Measurements from ENCODE around the gene OR10J4.
"Not testable (repeated sequence)": the region's sequence is repeated elsewhere in the genome, so short reads cannot be mapped to it uniquely, and the experiment has no call there.

The OR10J4 gene

GRCh38 chr1:159431904-159432303, at the start of gene OR10J4:
TSS of gene OR10J4 (plus strand) at chr1:159432204.
- no peak for DNase-seq (ENCODE audit: low spot score)

DNA sequence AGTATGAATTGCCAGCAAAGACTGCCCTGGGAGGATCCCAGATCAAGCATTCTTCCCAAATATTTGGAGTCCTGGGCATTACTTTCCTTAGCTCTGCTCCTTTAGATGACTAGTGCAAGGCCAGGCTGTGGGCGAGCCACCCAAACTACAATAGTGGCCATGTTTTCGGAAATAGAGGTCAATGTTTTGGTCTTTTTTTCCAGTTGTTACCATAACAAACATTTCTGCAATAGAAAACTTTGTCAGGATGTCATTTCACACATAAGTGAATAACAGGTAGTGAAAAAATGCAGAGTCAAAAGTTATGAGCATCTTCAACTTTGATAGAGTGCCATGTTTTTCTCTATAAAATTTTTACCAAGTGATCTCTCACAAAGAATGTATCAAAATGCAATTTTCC, 25.2 kb upstream of the OR10J4 start:
- DNase-seq (ENCODE audit: low spot score), result no peak

DNA sequence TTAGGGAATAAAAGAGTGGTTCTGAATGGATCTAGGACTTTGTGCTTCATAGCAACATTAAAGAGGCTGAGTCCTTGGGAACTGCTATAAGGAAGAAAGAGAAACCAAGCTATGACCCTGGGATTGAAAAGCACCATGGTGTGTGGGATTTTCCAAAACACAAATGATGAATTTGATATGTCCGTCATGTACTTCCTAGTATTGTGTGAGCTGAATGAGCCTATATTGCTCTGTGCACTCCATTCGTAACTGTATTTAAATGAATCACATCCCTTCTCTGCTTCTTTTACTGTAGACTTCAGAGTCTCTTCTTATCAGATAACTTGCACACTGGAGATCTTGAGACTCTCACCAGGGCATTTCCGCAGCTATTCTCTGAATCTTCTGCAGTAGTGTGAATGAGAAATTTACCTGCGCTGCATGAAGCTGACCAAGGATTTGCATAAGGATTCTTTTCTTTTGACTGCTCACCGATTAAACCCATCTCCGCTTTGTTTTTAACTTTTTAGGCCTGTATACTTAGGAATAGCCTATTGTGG, 23.1 kb upstream of the OR10J4 start:
- DNase-seq (ENCODE audit: low spot score), result no peak

GRCh38 chr1:159421821-159422220, 10.2 kb upstream of the OR10J4 start:
- no peak for DNase-seq (ENCODE audit: low spot score)

- no peak for DNase-seq (ENCODE audit: low spot score)
These were observed 3.5 kb upstream of the OR10J4 start for GRCh38 chr1:159428536-159428935.

GRCh38 chr1:159429074-159429861, 2.7 kb upstream of the OR10J4 start:
- DNase-seq (ENCODE audit: low spot score), result peak; percentile 65

GRCh38 chr1:159430985-159431384, 1.0 kb upstream of the OR10J4 start:
- no peak for DNase-seq (ENCODE audit: low spot score)

DNA sequence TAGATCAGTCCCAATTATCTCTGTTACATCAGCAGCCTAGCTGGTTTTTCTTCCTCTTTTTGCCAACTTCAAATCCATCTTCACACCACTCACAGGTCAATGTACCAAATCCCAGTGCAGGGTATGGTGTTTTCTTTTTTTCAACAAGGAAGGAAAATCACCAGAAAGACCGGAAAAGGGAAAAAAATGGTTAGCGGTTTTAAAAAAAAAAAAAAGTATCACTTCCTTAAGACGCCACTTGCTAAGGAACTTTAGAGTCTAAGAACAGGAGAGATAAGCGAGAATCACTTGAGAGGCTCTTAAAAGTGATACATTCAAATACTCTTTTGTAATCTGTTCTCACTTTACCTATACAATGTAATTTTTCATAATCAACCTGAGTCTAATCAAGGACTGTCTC, 4.5 kb downstream of the OR10J4 start:
- no peak for DNase-seq (ENCODE audit: low spot score)

GRCh38 chr1:159439422-159439821, 7.4 kb downstream of the OR10J4 start, which contains the start of gene OR10J1:
TSS of gene OR10J1 (plus strand) at chr1:159439722. CDS start at chr1:159439792, 70 bp downstream.
- no peak for DNase-seq (ENCODE audit: low spot score)

DNA sequence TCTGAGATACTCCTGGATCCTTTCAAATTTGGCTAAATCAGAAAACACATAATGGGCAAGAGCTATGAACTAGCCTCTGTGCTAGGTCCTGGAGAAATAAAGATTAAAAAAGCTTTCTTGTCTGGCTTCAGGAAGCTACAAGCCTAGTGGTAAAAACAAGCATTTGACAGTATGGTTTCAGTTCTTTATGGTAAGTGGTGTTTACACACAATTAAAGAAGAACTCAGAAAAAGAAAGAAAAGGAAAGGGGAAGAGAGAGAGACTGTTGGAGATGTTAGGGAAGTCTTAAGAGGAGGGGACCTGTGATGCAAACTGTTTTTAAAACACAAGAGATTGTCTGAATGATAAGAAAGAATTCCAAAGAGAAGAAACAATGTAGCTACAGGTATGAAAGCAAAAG, 9.4 kb downstream of the OR10J4 start:
- no peak for DNase-seq (ENCODE audit: low spot score)

GRCh38 chr1:159442428-159442827, 10.4 kb downstream of the OR10J4 start:
- no peak for DNase-seq (ENCODE audit: low spot score)

- DNase-seq (ENCODE audit: low spot score), result no peak
These were observed 11.2 kb downstream of the OR10J4 start for GRCh38 chr1:159443066-159443750.

DNA sequence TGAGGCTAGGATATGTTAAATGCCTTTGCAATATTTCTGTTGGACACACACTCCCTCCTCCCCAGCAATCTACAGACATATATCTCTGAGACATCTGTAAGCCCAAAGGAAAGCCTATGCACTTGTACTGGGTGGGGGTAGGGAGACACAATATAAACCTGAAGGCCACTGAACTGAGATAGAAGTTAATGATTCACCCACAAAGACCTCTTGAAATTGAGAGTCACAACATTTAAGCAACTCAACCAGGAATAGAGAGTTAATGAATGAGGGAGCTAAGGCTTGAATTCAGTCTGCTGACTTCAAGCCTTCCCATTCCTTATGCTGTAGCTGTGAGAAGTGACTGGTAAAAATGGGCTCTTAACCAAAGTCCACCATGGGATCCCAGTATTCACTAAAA, 12.5 kb downstream of the OR10J4 start:
- DNase-seq (ENCODE audit: low spot score), result no peak

GRCh38 chr1:159448181-159448580, 16.2 kb downstream of the OR10J4 start:
- DNase-seq (ENCODE audit: low spot score), result no peak

DNA sequence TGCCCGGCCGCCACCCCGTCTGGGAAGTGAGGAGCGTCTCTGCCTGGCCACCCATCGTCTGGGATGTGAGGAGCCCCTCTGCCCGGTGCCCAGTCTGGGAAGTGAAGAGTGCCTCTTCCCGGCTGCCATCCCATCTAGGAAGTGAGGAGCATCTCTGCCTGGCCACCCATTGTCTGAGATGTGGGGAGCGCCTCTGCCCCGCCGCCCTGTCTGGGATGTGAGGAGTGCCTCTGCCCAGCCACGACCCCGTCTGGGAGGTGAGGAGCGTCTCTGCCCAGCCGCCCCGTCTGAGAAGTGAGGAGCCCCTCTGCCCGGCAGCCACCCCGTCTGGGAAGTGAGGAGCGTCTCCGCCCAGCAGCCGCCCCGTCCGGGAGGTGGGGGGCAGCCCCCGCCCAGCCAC, 17.6 kb downstream of the OR10J4 start:
- not testable (repeated sequence) for DNase-seq (ENCODE audit: low spot score)

- no peak for DNase-seq (ENCODE audit: low spot score)
These were observed 27.5 kb downstream of the OR10J4 start for GRCh38 chr1:159459551-159459950.

DNA sequence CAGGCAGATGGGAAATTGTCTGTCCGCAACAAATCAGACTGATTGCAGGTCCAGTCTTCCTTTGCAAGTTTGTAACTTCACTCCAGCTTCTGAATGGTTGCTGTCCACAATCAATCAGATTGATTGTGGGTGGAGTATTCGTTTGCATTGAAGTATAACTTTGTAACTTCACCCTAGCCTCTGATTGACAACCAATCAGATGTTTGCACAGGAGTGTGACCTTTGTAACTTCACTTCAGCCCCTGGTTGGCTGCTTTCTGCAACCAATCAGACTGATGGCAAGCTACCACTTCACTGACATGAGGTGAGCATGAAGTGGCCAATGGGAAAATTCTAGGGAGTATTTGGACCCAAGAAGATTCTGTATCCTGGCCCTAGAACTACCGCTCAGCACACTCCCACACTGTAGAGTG, 33.2 kb downstream of the OR10J4 start:
- DNase-seq (ENCODE audit: low spot score), result no peak

DNA sequence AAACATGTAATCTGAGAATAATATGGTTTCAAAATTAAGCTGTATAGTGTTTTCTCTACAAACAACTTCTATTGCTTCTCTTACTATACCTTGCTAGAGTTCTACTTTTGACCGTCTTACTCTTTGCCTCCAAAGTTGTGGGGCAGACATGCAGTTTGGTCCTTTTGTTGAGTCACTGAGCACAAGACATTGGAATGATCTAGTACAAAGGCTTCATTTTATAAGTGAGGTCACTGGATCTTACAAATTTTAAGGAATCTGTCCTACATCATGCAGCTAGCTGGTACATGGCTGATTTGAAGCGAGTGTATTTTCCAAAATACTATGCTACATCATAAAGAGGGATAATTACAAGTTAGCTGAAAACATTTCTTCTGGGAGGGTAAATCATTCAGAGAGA, 36.3 kb downstream of the OR10J4 start:
- DNase-seq (ENCODE audit: low spot score), result no peak

DNA sequence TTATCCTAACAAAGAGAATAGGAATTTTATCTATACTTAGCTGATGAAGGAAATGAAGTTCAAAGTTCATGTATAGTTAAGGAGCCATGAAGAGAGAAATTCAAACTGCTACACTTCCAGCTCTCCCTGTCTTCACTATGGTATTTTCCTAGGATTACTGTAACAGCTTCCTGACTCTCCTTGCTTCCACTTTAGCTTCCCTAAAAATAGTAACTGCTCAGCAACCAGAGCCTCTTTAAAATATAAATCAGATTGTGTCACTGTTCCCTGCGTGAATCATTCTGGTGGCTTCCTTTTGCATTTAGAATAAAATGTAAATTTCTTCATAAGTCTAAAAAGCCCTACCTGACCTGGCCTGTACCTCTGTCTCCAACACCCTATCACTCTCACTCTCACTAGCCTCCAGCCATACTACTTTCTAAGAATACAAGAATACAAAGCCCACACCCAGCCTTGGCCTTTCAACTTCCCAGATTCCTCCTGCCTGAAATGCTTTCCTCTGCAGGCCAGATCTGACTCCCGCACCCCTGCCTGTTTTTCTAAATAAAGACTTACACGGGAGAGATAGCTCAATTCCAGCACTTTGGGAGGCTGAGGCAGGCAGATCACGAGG, 38.0 kb downstream of the OR10J4 start:
- DNase-seq (ENCODE audit: low spot score), result no peak

DNA sequence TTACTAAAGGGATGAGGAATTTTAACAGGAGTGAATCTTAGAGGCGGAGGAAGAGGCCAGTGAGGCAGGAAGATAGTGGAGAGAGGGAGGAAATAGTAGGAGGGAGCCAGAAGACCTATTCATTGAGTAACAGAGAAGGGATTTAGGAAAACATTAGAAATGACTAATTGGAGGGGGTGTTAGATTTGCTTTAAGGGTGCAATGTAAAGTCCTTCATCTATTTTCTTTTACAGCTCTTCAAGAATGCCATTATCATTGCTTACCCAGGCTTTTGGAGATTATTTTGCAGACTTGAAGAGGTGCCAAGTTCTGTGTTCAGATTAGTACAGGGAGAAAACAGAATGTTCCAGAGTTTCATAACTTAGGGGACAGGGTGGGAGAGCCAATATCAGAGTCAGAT, 41.3 kb downstream of the OR10J4 start:
- DNase-seq (ENCODE audit: low spot score), result no peak

DNA sequence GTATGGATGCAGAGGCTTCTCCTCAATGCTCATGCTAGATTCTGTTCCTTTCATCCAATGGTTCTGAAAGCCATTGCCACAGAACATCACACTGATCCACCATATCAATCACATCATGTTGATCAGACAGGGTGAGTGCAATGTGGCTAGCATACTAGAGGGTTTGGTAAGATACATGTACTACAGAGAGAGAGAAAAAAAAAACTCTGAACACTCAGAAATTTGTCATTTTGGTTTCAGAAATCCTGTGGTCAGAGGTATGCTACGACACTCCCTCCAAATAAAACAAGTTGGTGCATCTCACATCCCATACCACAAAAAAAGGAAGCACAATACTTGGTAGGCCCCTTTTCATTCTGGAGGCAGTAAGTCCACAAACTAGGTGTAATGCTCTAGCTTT, 42.9 kb downstream of the OR10J4 start:
- no peak for DNase-seq (ENCODE audit: low spot score)
